GM12878 (cell line): Measurements from ENCODE around the gene KIF25.

Experiments
- CEBPB ChIP-seq, 2 experiments: fragments of 150-350 bp in 1 of 2; IDR thresholded peaks; 2 replicates each; pipeline ENCODE4 v1.6.1; 2012 to 2014; ENCODE audit warnings: low read depth in 2 of 2, low read length in 2 of 2, borderline replicate concordance in 1 of 2, inconsistent platforms in 1 of 2
- GABPA ChIP-seq: IDR thresholded peaks from 2 replicates; pipeline ENCODE4 v1.6.1; 2014; ENCODE audit warnings: antibody characterized with exemption, low read depth, mild to moderate bottlenecking, inconsistent platforms
- JUNB ChIP-seq: IDR thresholded peaks from 2 replicates; pipeline ENCODE4 v1.6.1; 2016; ENCODE audit warnings: antibody characterized with exemption, mild to moderate bottlenecking
- NFXL1 ChIP-seq: fragments of 450-650 bp; IDR thresholded peaks from 2 replicates; pipeline ENCODE4 v1.6.1; 2017; ENCODE audit warnings: antibody characterized with exemption, mild to moderate bottlenecking, borderline replicate concordance
- NFYB ChIP-seq: IDR thresholded peaks from 2 replicates; pipeline ENCODE4 v1.6.1; 2011; ENCODE audit warnings: low read depth, mild to moderate bottlenecking, low read length, improper control_type of control experiment, moderate library complexity; ENCODE audit not compliant: insufficient read depth
- SP1 ChIP-seq: IDR thresholded peaks from one replicate; pipeline ENCODE4 v1.6.1; 2011; ENCODE audit warnings: low read depth, low read length
- SREBF2 ChIP-seq: IDR thresholded peaks from 2 replicates; pipeline ENCODE4 v1.6.1; 2012; ENCODE audit warnings: mild to moderate bottlenecking, low read length
- SUZ12 ChIP-seq: fragments of 200-600 bp; sonication (generic); IDR thresholded peaks from one replicate; pipeline ENCODE4 v1.6.1; 2018; ENCODE audit warnings: antibody characterized with exemption, mild to moderate bottlenecking; ENCODE audit not compliant: unreplicated experiment
- TAF1 ChIP-seq: IDR thresholded peaks from 2 replicates; pipeline ENCODE4 v1.6.1; 2011; ENCODE audit warnings: mild to moderate bottlenecking, low read depth, low read length, borderline replicate concordance
- TARDBP ChIP-seq: IDR thresholded peaks from 2 replicates; pipeline ENCODE4 v1.6.1; 2016; ENCODE audit warnings: borderline replicate concordance
- TF ChIP-seq, protein P1 (sequence below): fragments of 450-650 bp; IDR thresholded peaks from 2 replicates; pipeline ENCODE4 v1.6.1; 2017; ENCODE audit warnings: mild to moderate bottlenecking, moderate library complexity
- TF ChIP-seq, protein P2 (sequence below), 3 experiments: IDR thresholded peaks in 2 of 3; conservative IDR thresholded peaks in 1 of 3; 2 replicates each; pipeline ENCODE4 v1.5.1; 2011; ENCODE audit warnings: low read depth in 3 of 3, low read length in 3 of 3, mild to moderate bottlenecking in 3 of 3, control low read depth in 2 of 3, moderate library complexity in 2 of 3, inconsistent platforms in 1 of 3, mixed read lengths in 1 of 3; ENCODE audit not compliant: control insufficient read depth in 2 of 3, insufficient read depth in 1 of 3; ENCODE audit errors: extremely low read depth in 1 of 3
- TF ChIP-seq, protein P3 (sequence below): fragments of 450-650 bp; formaldehyde crosslinking; IDR thresholded peaks from 2 replicates; pipeline ENCODE4 v1.5.0; 2022; ENCODE audit warnings: mild to moderate bottlenecking, missing genetic modification characterization

DNA sequence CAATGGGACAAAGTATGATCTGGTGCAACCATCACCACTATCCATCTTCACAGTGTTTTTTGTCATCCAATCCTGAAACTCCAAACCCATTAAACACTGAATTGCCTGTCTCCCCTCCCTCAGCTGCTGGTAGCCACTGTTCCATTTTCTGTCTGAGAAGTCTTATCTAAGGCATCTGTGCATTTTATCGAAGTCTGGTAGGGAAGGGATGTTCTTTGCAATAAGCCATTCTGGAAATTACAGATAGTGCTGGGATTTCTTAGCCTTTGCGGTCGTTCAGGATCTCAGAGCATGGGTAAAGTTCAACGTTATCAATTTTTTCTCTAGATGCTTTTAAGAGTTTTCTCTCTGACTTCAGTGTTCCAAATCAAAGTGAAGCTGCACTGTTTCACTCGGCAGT, 24.1 kb downstream of the KIF25 start:
- TF ChIP-seq SP1 (no peak), NFYB (no peak), GABPA (no peak), SREBF2 (no peak), SUZ12 (no peak), TAF1 (no peak), NFXL1 (no peak), CEBPB (IDR thresholded peaks at IDR 0.05; ENCODE audit: borderline replicate concordance in 1 of 2, low read depth in 2 of 2, low read length in 2 of 2) (no peak), JUNB (no peak), TARDBP (no peak)
- TF ChIP-seq, protein P1, sequence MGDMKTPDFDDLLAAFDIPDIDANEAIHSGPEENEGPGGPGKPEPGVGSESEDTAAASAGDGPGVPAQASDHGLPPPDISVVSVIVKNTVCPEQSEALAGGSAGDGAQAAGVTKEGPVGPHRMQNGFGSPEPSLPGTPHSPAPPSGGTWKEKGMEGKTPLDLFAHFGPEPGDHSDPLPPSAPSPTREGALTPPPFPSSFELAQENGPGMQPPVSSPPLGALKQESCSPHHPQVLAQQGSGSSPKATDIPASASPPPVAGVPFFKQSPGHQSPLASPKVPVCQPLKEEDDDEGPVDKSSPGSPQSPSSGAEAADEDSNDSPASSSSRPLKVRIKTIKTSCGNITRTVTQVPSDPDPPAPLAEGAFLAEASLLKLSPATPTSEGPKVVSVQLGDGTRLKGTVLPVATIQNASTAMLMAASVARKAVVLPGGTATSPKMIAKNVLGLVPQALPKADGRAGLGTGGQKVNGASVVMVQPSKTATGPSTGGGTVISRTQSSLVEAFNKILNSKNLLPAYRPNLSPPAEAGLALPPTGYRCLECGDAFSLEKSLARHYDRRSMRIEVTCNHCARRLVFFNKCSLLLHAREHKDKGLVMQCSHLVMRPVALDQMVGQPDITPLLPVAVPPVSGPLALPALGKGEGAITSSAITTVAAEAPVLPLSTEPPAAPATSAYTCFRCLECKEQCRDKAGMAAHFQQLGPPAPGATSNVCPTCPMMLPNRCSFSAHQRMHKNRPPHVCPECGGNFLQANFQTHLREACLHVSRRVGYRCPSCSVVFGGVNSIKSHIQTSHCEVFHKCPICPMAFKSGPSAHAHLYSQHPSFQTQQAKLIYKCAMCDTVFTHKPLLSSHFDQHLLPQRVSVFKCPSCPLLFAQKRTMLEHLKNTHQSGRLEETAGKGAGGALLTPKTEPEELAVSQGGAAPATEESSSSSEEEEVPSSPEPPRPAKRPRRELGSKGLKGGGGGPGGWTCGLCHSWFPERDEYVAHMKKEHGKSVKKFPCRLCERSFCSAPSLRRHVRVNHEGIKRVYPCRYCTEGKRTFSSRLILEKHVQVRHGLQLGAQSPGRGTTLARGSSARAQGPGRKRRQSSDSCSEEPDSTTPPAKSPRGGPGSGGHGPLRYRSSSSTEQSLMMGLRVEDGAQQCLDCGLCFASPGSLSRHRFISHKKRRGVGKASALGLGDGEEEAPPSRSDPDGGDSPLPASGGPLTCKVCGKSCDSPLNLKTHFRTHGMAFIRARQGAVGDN, result no peak
- TF ChIP-seq, protein P2, sequence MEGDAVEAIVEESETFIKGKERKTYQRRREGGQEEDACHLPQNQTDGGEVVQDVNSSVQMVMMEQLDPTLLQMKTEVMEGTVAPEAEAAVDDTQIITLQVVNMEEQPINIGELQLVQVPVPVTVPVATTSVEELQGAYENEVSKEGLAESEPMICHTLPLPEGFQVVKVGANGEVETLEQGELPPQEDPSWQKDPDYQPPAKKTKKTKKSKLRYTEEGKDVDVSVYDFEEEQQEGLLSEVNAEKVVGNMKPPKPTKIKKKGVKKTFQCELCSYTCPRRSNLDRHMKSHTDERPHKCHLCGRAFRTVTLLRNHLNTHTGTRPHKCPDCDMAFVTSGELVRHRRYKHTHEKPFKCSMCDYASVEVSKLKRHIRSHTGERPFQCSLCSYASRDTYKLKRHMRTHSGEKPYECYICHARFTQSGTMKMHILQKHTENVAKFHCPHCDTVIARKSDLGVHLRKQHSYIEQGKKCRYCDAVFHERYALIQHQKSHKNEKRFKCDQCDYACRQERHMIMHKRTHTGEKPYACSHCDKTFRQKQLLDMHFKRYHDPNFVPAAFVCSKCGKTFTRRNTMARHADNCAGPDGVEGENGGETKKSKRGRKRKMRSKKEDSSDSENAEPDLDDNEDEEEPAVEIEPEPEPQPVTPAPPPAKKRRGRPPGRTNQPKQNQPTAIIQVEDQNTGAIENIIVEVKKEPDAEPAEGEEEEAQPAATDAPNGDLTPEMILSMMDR (IDR thresholded peaks at IDR 0.05 in 2 of 3, conservative IDR thresholded peaks at IDR 0.05 in 1 of 3; ENCODE audit: control insufficient read depth in 2 of 3, extremely low read depth in 1 of 3, insufficient read depth in 1 of 3, low read depth in 3 of 3, low read length in 3 of 3), result no peak
- TF ChIP-seq, protein P3, sequence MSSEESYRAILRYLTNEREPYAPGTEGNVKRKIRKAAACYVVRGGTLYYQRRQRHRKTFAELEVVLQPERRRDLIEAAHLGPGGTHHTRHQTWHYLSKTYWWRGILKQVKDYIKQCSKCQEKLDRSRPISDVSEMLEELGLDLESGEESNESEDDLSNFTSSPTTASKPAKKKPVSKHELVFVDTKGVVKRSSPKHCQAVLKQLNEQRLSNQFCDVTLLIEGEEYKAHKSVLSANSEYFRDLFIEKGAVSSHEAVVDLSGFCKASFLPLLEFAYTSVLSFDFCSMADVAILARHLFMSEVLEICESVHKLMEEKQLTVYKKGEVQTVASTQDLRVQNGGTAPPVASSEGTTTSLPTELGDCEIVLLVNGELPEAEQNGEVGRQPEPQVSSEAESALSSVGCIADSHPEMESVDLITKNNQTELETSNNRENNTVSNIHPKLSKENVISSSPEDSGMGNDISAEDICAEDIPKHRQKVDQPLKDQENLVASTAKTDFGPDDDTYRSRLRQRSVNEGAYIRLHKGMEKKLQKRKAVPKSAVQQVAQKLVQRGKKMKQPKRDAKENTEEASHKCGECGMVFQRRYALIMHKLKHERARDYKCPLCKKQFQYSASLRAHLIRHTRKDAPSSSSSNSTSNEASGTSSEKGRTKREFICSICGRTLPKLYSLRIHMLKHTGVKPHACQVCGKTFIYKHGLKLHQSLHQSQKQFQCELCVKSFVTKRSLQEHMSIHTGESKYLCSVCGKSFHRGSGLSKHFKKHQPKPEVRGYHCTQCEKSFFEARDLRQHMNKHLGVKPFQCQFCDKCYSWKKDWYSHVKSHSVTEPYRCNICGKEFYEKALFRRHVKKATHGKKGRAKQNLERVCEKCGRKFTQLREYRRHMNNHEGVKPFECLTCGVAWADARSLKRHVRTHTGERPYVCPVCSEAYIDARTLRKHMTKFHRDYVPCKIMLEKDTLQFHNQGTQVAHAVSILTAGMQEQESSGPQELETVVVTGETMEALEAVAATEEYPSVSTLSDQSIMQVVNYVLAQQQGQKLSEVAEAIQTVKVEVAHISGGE, result no peak
